SJSA1 (cell line): ENCODE measurements around the gene MED12. TPM values are rescaled to one million over a fixed set of nuclear protein-coding genes. Genes with fewer than 3 reads are reported as not detected.

Experiments used
- DNase-seq, 2 experiments: peaks; one replicate each; pipeline ENCODE4 v3.0.0-alpha.2; 2015 to 2020; ENCODE audit warnings: low spot score in 2 of 2, low read depth in 1 of 2
- H3K27ac ChIP-seq: fragments of 250-450 bp; sonication (Bioruptor Pico); 2 replicates; pipeline ENCODE4 v1.5.1; 2020; ENCODE audit warnings: mild to moderate bottlenecking, moderate library complexity
- H3K27me3 ChIP-seq: fragments of 250-450 bp; sonication (Bioruptor Pico); replicated peaks from 2 replicates; pipeline ENCODE4 v1.5.1; 2020; ENCODE audit warnings: mild to moderate bottlenecking, moderate library complexity
- H3K36me3 ChIP-seq: fragments of 250-450 bp; sonication (Bioruptor Pico); 2 replicates; pipeline ENCODE4 v1.5.1; 2020; ENCODE audit warnings: mild to moderate bottlenecking
- H3K4me1 ChIP-seq: fragments of 250-450 bp; sonication (Bioruptor Pico); replicated peaks from 2 replicates; pipeline ENCODE4 v1.6.1; 2021; ENCODE audit warnings: mild to moderate bottlenecking
- H3K4me3 ChIP-seq: fragments of 250-450 bp; sonication (Bioruptor Pico); 2 replicates; pipeline ENCODE4 v1.5.1; 2020; ENCODE audit warnings: mild to moderate bottlenecking
- H3K9me3 ChIP-seq: fragments of 250-450 bp; sonication (Bioruptor Pico); replicated peaks from 2 replicates; pipeline ENCODE4 v1.5.1; 2020; ENCODE audit warnings: mild to moderate bottlenecking
- total RNA-seq: library from RNA; depleted of rRNA; stranded (reverse); fragments of >200 nt; shearing (Covaris generic); gene quantifications from 2 replicates; pipeline ENCODE4 v1.2.3, GENCODE V29; 2014; rRNA removed

The MED12 gene
- total RNA-seq, 1 experiment from 2014 or later, result not detected

DNA sequence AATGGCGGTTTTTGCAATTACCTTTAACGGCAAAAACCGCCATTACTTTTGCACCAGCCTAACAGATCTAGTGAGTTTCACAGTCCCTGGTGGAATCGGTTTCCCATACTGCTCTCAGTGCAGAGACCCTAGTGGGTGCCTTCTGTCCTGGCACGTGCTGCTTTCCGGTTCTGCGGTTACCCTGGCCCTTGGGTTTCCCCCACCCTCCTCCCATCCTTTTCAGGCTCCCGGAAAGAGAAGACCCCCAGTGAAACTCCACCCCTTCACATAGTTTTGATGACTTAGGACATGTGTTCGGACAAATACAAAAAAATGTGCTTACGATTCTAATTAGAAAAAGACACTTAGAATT is 63.1 kb downstream of the MED12 start:
- Histone ChIP-seq H3K4me1 (no peaks in the 10 kb centered on the region), H3K27me3 (no peaks in the 10 kb centered on the region), H3K27ac (no peak overlapping the region), H3K4me3 (no peak overlapping the region), H3K9me3 (no peaks in the 10 kb centered on the region), H3K36me3 (no peaks in the 10 kb centered on the region)
- DNase-seq, result no peak

DNA sequence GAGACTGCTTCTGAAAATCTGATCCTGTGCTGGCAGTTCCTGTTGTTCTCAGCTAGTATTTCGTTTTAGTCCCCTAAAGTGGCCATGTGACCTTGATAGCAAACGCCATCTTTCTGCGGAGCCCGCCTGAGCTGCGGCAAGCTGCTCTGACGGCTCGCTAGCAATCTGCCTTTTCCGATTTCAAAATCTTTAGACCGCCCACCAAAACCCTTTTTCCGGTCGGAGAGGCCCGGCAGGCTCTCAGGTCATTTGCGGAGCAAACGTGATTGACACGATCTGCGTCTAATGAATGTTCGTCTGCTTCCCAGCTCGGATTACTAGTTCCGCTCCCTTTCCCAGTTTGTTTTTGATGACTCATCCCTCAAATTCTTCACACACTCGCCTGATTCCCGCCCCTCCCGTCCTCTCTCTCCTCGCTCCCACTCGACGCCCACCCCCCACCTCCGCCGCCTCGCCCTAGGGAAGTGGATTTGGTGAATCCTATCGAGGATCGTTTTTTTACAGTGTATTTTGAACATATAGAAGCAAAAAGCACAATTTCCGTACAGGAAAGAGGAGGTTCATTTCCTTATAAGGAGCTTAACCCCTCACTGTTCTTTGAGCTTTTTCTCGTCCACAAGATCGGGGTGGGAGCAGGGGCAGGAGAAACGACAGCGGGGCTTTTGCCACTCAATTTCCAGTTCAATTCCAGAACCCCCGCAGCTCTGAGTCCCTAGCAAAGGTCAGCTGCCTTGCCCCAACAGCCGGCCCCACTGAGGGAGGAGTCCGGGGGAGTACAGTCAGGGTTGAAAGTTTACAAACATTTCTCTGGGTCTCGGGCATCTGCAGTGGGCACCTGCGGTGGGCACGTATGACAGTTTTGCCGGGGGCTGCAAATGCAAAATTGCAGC is 63.8 kb downstream of the MED12 start:
- Histone ChIP-seq H3K27ac (no peak overlapping the region), H3K4me1 (no peaks in the 10 kb centered on the region), H3K9me3 (no peaks in the 10 kb centered on the region), H3K36me3 (no peaks in the 10 kb centered on the region), H3K4me3 (no peak overlapping the region), H3K27me3 (no peaks in the 10 kb centered on the region)
- DNase-seq, result no peak

DNA sequence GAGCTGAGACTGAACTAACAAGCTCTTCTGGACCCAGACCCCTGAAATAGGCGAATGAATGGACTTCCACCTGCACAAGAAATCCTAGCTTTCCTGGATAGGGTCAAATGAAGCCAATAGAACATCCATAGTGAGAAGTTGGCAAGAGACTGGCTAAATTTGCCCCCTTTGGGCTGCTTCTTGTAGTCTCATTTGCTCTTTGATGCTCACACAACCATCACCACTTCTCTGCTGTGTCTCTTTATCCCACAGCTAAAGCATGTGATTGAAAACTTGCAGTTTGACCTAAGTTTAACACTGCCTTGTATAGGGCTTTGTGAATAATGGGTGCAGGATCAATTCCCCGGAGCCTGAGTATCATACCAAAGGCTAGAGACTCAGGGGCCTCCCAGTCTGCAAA is 64.5 kb downstream of the MED12 start:
- Histone ChIP-seq H3K27ac (no peak overlapping the region), H3K27me3 (no peaks in the 10 kb centered on the region), H3K4me3 (no peak overlapping the region), H3K9me3 (no peaks in the 10 kb centered on the region), H3K36me3 (no peaks in the 10 kb centered on the region), H3K4me1 (no peaks in the 10 kb centered on the region)
- DNase-seq, result no peak

DNA sequence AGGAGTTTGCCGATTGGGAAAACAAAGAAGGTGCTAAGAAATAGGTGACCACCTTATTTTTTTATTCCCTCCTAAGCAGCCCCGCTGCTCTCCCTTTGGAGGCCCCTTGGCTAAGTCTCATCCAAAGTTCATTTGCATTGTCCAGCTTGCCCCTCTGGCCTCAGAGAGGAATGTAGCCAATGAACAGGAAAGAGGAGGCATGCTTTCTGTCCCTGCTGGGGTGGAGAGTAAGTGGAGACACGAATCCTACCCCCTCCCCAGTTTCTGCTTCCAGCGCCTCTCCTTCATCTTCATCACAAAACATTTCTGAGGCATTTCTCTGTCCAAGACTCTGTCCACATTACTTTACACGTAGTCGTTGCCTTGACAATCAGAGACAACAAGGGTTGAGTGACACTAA is 64.9 kb downstream of the MED12 start:
- H3K27ac ChIP-seq, result no peak overlapping the region

DNA sequence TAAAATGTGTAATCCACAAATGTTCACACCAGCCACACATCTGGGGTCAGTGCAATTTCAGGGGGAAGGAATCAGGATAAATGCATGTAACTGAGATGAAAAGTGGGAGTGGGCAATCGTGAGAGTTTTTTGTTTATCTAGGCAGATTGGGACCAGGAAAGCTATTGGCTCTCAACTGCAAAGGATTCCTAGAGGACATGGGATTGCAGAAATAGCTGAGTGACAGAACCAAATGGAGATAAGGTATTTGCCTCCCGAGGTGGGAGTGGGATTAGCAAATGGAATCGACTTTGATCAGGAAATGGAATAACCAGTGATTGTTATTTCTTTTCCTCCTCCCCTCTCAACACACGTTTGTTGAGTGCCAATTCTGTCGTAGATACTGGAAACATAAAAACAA is 65.7 kb downstream of the MED12 start:
- H3K4me3 ChIP-seq, result no peak overlapping the region
- DNase-seq, result no peak
- H3K27me3 ChIP-seq, result no peaks in the 10 kb centered on the region
- no peaks in the 10 kb centered on the region for H3K9me3 ChIP-seq
- no peaks in the 10 kb centered on the region for H3K36me3 ChIP-seq
- H3K27ac ChIP-seq, result no peak overlapping the region
- no peaks in the 10 kb centered on the region for H3K4me1 ChIP-seq

More for the DNA sequence above, 64.9 kb downstream of the MED12 start:
- Histone ChIP-seq H3K4me1 (no peaks in the 10 kb centered on the region), H3K4me3 (no peak overlapping the region), H3K36me3 (no peaks in the 10 kb centered on the region), H3K27me3 (no peaks in the 10 kb centered on the region), H3K9me3 (no peaks in the 10 kb centered on the region)
- DNase-seq, result no peak

DNA sequence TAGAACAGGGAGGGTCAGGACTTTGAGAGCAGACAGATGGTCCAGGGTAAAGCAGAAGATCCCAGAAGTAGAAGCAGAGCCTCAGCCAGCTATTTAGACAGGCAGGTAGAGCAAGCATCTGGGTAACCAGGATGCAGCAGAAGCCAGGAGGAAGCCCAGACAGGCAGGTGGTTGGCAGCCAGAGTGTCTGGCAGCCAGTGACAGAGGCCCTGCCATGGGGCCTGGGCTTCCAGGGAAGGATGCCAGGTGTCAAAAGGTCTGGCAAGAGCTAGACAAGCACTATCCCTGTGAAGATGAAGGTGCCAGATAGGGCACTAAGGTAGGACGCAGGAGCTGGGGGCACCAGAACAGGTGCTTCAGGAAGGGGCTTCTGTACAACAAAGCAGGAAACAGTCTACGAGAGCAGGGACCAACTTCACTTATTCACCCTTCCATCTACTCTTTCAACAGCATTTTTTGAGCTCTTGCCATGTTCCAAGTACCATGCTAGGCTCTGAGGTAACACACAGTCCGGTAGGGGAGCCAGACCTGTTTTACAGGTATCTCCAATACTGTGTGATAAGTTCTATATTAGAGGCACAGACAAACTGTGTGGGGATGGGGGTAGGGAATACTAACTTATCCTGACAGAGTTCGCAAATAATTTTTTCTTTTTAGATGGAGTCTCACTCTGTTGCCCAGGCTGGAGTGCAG is 66.6 kb downstream of the MED12 start:
- Histone ChIP-seq H3K9me3 (no peaks in the 10 kb centered on the region), H3K27ac (no peak overlapping the region), H3K36me3 (no peaks in the 10 kb centered on the region), H3K4me3 (no peak overlapping the region), H3K4me1 (no peaks in the 10 kb centered on the region), H3K27me3 (no peaks in the 10 kb centered on the region)
- DNase-seq, result no peak

DNA sequence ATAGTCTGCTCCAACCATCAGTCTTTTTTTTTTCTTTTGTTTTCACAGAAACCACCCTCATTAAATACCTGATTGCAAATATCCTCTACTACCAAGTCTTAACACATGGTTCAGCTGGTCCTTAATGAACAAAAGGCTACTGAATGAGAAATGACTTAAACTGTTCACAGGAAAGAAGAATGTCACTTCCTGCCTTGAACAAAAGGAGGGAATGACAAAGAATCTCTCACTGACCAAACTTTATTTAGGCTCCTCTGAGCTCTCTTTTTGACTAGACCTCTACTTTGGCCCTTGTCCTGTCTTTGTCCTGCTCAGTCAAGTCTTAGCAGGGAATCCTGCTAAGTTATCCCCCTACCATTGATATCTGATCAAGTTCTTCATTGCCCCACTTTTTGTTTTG is 72.9 kb downstream of the MED12 start:
- no peak for DNase-seq
- Histone ChIP-seq H3K27me3 (no peaks in the 10 kb centered on the region), H3K4me1 (no peaks in the 10 kb centered on the region), H3K36me3 (no peaks in the 10 kb centered on the region), H3K27ac (no peak overlapping the region), H3K9me3 (no peaks in the 10 kb centered on the region), H3K4me3 (no peak overlapping the region)

Other genes with a start within 250 kb of the MED12 start
- 30.2 and 41.4 TPM in 2 replicates for gene TEX11, start 209.9 kb upstream of the MED12 start, total RNA-seq
- gene SLC7A3, start 187.5 kb upstream of the MED12 start, total RNA-seq, result 0.11 TPM in 1 of 2 replicates, not detected in the other
- 50.8 and 56.2 TPM in 2 replicates for gene SNX12, start 50.3 kb upstream of the MED12 start, total RNA-seq
- gene FOXO4, start 22.7 kb upstream of the MED12 start, total RNA-seq, result not detected in 2 replicates
- not detected in 2 replicates for gene CXorf65, start 11.9 kb upstream of the MED12 start, total RNA-seq
- gene IL2RG, start 7.0 kb upstream of the MED12 start, total RNA-seq, result not detected in 2 replicates
- not detected in 2 replicates for gene NLGN3, start 26.2 kb downstream of the MED12 start, total RNA-seq
- not detected in 2 replicates for gene GJB1, start 104.6 kb downstream of the MED12 start, total RNA-seq
- 12.2 and 14.6 TPM in 2 replicates for gene ZMYM3, start 135.5 kb downstream of the MED12 start, total RNA-seq
- 366 and 510 TPM in 2 replicates for gene NONO, start 165.0 kb downstream of the MED12 start, total RNA-seq
- 0.74 TPM in 1 of 2 replicates, not detected in the other for gene ITGB1BP2, start 183.2 kb downstream of the MED12 start, total RNA-seq
- 14.0 and 16.4 TPM in 2 replicates for gene TAF1, start 247.8 kb downstream of the MED12 start, total RNA-seq